Breast epithelium (tissue), 4 donors: ENCODE data around the gene ANKRD40CL. TPM values are rescaled to one million over a fixed set of nuclear protein-coding genes. Genes with fewer than 3 reads are reported as not detected.
"Not testable (repeated sequence)": the region's sequence is repeated elsewhere in the genome, so short reads cannot be mapped to it uniquely, and the experiment has no call there.

Experiments
- DNase-seq, 2 donors: peaks; one replicate each; pipeline ENCODE4 v3.0.0-alpha.2; 2019; ENCODE audit warnings: low spot score in 2 of 2
- H3K27ac ChIP-seq, 2 donors: fragments of 200-600 bp; sonication (generic) in 1 of 2; one replicate each; pipeline ENCODE4 v1.5.1; 2016 to 2019; ENCODE audit warnings: mild to moderate bottlenecking in 1 of 2
- H3K27me3 ChIP-seq, 2 donors: fragments of 200-600 bp; sonication (generic) in 1 of 2; one replicate each; pipeline versions ENCODE4 v1.5.1 to v1.6.0; 2017 to 2019; ENCODE audit warnings: control low read depth in 1 of 2, mild to moderate bottlenecking in 1 of 2
- H3K36me3 ChIP-seq: fragments of 200-600 bp; one replicate; pipeline ENCODE4 v1.5.1; 2019
- H3K4me1 ChIP-seq, 2 donors: fragments of 200-600 bp; sonication (generic); one replicate each; pipeline ENCODE4 v1.5.1; 2016 to 2019; ENCODE audit warnings: control low read depth in 1 of 2
- H3K4me3 ChIP-seq, 3 donors: fragments of 200-600 bp; sonication (generic); 1 replicate in 2 of 3; 2 replicates in 1 of 3; pipeline ENCODE4 v1.5.1; 2016 to 2019; ENCODE audit warnings: mild to moderate bottlenecking in 3 of 3, moderate library complexity in 2 of 3
- H3K9me3 ChIP-seq, 2 donors: fragments of 200-600 bp; sonication (generic) in 1 of 2; one replicate each; pipeline ENCODE4 v1.5.1; 2016 to 2019; ENCODE audit warnings: control low read depth in 1 of 2
- CTCF ChIP-seq, 3 donors: fragments of 450-650 bp; IDR thresholded peaks; one replicate each; pipeline ENCODE4 v1.5.1; 2016 to 2017; ENCODE audit warnings: antibody characterized with exemption in 3 of 3, mild to moderate bottlenecking in 3 of 3, moderate library complexity in 3 of 3
- POLR2A ChIP-seq: fragments of 450-650 bp; IDR thresholded peaks from one replicate; pipeline ENCODE4 v1.6.1; 2016; ENCODE audit warnings: antibody characterized with exemption, mild to moderate bottlenecking, moderate library complexity
- POLR2AphosphoS5 ChIP-seq, 3 donors: sonication (generic); formaldehyde crosslinking; IDR thresholded peaks; one replicate each; pipeline ENCODE4 v1.6.1; 2017; ENCODE audit warnings: antibody characterized with exemption in 3 of 3
- intact Hi-C: fragments of 100-400 bp; cut with DNase I; formaldehyde crosslinking; loops from one replicate; pipeline ENCODE4 v1.15.1; 2023; ENCODE audit warnings: low total_unique reads
- total RNA-seq, 3 donors: library from RNA; depleted of rRNA; stranded (reverse); fragments of >200 nt; gene quantifications; one replicate each; pipeline ENCODE4 v1.1.0, GENCODE V29; 2016

Gene ANKRD40CL
- total RNA-seq, 3 donors from 2014 or later = not detected

- TF ChIP-seq POLR2A = no peak
- intact Hi-C loops = no loop called here
- H3K27ac ChIP-seq = no peak overlapping the region
- no peaks in the 10 kb centered on the region for H3K9me3 ChIP-seq
- H3K4me3 ChIP-seq = no peak overlapping the region
- DNase-seq = no peak
- H3K36me3 ChIP-seq = no peaks in the 10 kb centered on the region
- H3K4me1 ChIP-seq = no peaks in the 10 kb centered on the region
- no peaks in the 10 kb centered on the region for H3K27me3 ChIP-seq
These were observed 41.1 kb upstream of the ANKRD40CL start for GRCh38 chr17:50808413-50808812.

GRCh38 chr17:50807675-50808074 is 40.4 kb upstream of the ANKRD40CL start:
- Histone ChIP-seq H3K27ac (no peak overlapping the region), H3K9me3 (no peaks in the 10 kb centered on the region), H3K27me3 (no peaks in the 10 kb centered on the region), H3K4me1 (no peaks in the 10 kb centered on the region), H3K4me3 (no peak overlapping the region), H3K36me3 (no peaks in the 10 kb centered on the region)
- no peak for DNase-seq
- intact Hi-C loops = no loop called here
- TF ChIP-seq CTCF (IDR thresholded peaks at IDR 0.05) (no peak), POLR2A (no peak), POLR2AphosphoS5 (IDR thresholded peaks at IDR 0.05) (no peak)

GRCh38 chr17:50807009-50807408 is 39.7 kb upstream of the ANKRD40CL start:
- no peak for DNase-seq

GRCh38 chr17:50806141-50806643 is 38.9 kb upstream of the ANKRD40CL start:
- intact Hi-C loops = no loop called here
- no peak overlapping the region for H3K4me3 ChIP-seq
- H3K27ac ChIP-seq = no peak overlapping the region
- TF ChIP-seq POLR2A (no peak), POLR2AphosphoS5 (IDR thresholded peaks at IDR 0.05) (no peak), CTCF (IDR thresholded peaks at IDR 0.05) (no peak)
- H3K4me1 ChIP-seq = no peaks in the 10 kb centered on the region
- H3K9me3 ChIP-seq = no peaks in the 10 kb centered on the region
- no peaks in the 10 kb centered on the region for H3K27me3 ChIP-seq
- DNase-seq = no peak
- no peaks in the 10 kb centered on the region for H3K36me3 ChIP-seq

More at GRCh38 chr17:50807009-50807408, 39.7 kb upstream of the ANKRD40CL start:
- no peaks in the 10 kb centered on the region for H3K4me1 ChIP-seq
- no peak overlapping the region for H3K4me3 ChIP-seq
- no peaks in the 10 kb centered on the region for H3K9me3 ChIP-seq
- no peaks in the 10 kb centered on the region for H3K36me3 ChIP-seq
- TF ChIP-seq CTCF (IDR thresholded peaks at IDR 0.05) (no peak), POLR2A (no peak), POLR2AphosphoS5 (IDR thresholded peaks at IDR 0.05) (no peak)
- intact Hi-C loops = no loop called here
- no peaks in the 10 kb centered on the region for H3K27me3 ChIP-seq
- H3K27ac ChIP-seq = no peak overlapping the region

- Histone ChIP-seq H3K4me1 (no peaks in the 10 kb centered on the region), H3K9me3 (no peaks in the 10 kb centered on the region), H3K27me3 (no peaks in the 10 kb centered on the region), H3K27ac (no peak overlapping the region), H3K4me3 (no peak overlapping the region), H3K36me3 (no peaks in the 10 kb centered on the region)
- intact Hi-C loops = no loop called here
- TF ChIP-seq CTCF (IDR thresholded peaks at IDR 0.05) (no peak), POLR2AphosphoS5 (IDR thresholded peaks at IDR 0.05) (no peak), POLR2A (no peak)
- DNase-seq = no peak
These were observed 38.2 kb upstream of the ANKRD40CL start for GRCh38 chr17:50805486-50805885.

- H3K4me3 ChIP-seq, DNase-seq, H3K9me3 ChIP-seq, H3K27ac ChIP-seq, H3K27me3 ChIP-seq, H3K36me3 ChIP-seq, intact Hi-C loops, H3K4me1 ChIP-seq: not testable (repeated sequence)
These were observed 37.6 kb upstream of the ANKRD40CL start for GRCh38 chr17:50804749-50805475.
